Uterus (tissue), 4 donors: Measurements from ENCODE around the gene NAT10. TPM values are rescaled to one million over a fixed set of nuclear protein-coding genes. Genes with fewer than 3 reads are reported as not detected.

Source experiments
- DNase-seq, 2 donors: peaks; one replicate each; pipeline ENCODE4 v3.0.0-alpha.2; 2019 to 2020
- H3K27ac ChIP-seq, 2 donors: fragments of 200-600 bp; sonication (generic); 1 replicate in 1 of 2; 2 replicates in 1 of 2; pipeline ENCODE4 v1.5.1; 2016 to 2018
- H3K27me3 ChIP-seq, 2 donors: fragments of 200-600 bp; sonication (generic); one replicate each; pipeline ENCODE4 v1.5.1; 2018 to 2019; ENCODE audit warnings: control low read depth in 1 of 2
- H3K36me3 ChIP-seq, 2 donors: fragments of 200-600 bp; sonication (generic); one replicate each; pipeline ENCODE4 v1.5.1; 2019; ENCODE audit warnings: control low read depth in 1 of 2
- H3K4me1 ChIP-seq, 2 donors: fragments of 200-600 bp; sonication (generic); one replicate each; pipeline ENCODE4 v1.5.1; 2018 to 2019; ENCODE audit warnings: control low read depth in 1 of 2
- H3K4me3 ChIP-seq, 2 donors: fragments of 200-600 bp; sonication (generic); 1 replicate in 1 of 2; 2 replicates in 1 of 2; pipeline ENCODE4 v1.5.1; 2018 to 2019; ENCODE audit warnings: mild to moderate bottlenecking in 1 of 2
- H3K9me3 ChIP-seq, 2 donors: fragments of 200-600 bp; sonication (generic); one replicate each; pipeline ENCODE4 v1.5.1; 2019; ENCODE audit warnings: control low read depth in 1 of 2
- POLR2A ChIP-seq, 2 donors: fragments of 450-650 bp; IDR thresholded peaks; one replicate each; pipeline ENCODE4 v1.6.1; 2016; ENCODE audit warnings: antibody characterized with exemption in 2 of 2, mild to moderate bottlenecking in 1 of 2, moderate library complexity in 1 of 2
- intact Hi-C: fragments of 100-400 bp; cut with DNase I; formaldehyde crosslinking; loops from one replicate; pipeline ENCODE4 v1.15.1; 2023; ENCODE audit warnings: low total_unique reads
- total RNA-seq, 4 donors: library from RNA; depleted of rRNA in 3 of 4; stranded (reverse); fragments of >200 nt in 3 of 4; gene quantifications; one replicate each; pipeline versions ENCODE4 v1.1.0 to v1.2.4, GENCODE V29; 2014 to 2023
- TF ChIP-seq, protein P1 (sequence below), 4 experiments: fragments of 200-600 bp in 2 of 4; fragments of 450-650 bp in 2 of 4; sonication (generic) in 2 of 4; IDR thresholded peaks; one replicate each; pipeline ENCODE4 v1.5.1; 2016 to 2019; ENCODE audit warnings: antibody characterized with exemption in 4 of 4, mild to moderate bottlenecking in 2 of 4, moderate library complexity in 1 of 4
- donor health status: DM: yes; HTN: yes; CAD: no.

Gene NAT10
- total RNA-seq, 4 donors from 2014 or later = 18.5 to 54.0 (median 22.9) TPM

DNA sequence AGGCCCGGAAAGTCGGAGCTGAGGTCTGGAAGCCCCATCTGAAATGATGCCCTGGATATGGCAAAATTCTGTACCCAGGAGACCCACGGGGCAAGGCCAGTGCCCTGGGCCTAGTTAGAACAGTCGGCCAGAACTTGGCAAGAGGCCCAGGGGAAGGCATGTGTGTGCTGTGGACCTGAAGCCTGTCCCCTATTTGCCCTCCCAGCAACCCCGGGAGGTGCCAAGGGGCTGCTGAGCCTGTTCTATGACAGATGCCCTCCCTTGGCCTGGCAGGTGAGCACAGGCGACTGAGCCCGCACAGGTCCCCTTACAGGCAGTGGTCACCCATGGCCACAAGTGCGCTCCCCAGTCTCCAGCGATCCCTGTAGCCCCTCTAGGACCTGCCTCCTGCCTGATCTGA is 51.7 kb downstream of the NAT10 start:
- intact Hi-C loops = no loop called here
- no peaks in the 10 kb centered on the region for H3K36me3 ChIP-seq
- DNase-seq = no peak
- no peaks in the 10 kb centered on the region for H3K4me1 ChIP-seq
- TF ChIP-seq, protein P1, sequence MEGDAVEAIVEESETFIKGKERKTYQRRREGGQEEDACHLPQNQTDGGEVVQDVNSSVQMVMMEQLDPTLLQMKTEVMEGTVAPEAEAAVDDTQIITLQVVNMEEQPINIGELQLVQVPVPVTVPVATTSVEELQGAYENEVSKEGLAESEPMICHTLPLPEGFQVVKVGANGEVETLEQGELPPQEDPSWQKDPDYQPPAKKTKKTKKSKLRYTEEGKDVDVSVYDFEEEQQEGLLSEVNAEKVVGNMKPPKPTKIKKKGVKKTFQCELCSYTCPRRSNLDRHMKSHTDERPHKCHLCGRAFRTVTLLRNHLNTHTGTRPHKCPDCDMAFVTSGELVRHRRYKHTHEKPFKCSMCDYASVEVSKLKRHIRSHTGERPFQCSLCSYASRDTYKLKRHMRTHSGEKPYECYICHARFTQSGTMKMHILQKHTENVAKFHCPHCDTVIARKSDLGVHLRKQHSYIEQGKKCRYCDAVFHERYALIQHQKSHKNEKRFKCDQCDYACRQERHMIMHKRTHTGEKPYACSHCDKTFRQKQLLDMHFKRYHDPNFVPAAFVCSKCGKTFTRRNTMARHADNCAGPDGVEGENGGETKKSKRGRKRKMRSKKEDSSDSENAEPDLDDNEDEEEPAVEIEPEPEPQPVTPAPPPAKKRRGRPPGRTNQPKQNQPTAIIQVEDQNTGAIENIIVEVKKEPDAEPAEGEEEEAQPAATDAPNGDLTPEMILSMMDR (IDR thresholded peaks at IDR 0.05) = no peak
- no peak for TF ChIP-seq POLR2A (IDR thresholded peaks at IDR 0.05)
- no peaks in the 10 kb centered on the region for H3K9me3 ChIP-seq
- H3K27me3 ChIP-seq = no peaks in the 10 kb centered on the region
- H3K4me3 ChIP-seq = no peak overlapping the region
- H3K27ac ChIP-seq = no peak overlapping the region

DNA sequence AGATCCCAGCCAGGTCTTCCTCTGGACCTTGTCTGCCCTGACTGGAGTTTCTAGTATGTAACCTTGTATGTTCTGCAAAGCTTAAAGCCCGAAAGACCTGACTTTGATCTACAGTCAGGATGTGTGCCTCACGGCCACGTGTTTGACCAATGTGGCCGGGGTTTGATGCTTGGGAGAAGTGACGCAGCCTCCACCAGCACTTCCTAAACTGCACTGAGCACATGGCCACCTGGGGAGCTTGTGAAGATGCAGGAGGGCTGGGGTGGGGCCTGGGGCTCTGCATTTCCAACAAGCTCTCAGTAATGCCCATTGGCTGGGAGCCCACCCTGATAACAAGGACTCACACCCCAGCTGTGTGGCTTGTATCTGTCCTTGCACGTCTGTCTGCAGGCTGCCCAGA is 53.2 kb downstream of the NAT10 start:
- Histone ChIP-seq H3K4me1 (no peaks in the 10 kb centered on the region), H3K27ac (no peak overlapping the region), H3K36me3 (no peaks in the 10 kb centered on the region), H3K4me3 (no peak overlapping the region), H3K9me3 (no peaks in the 10 kb centered on the region), H3K27me3 (no peaks in the 10 kb centered on the region)
- TF ChIP-seq, protein P1 (IDR thresholded peaks at IDR 0.05) = no peak
- TF ChIP-seq POLR2A (IDR thresholded peaks at IDR 0.05) = no peak
- no peak for DNase-seq
- intact Hi-C loops = no loop called here

DNA sequence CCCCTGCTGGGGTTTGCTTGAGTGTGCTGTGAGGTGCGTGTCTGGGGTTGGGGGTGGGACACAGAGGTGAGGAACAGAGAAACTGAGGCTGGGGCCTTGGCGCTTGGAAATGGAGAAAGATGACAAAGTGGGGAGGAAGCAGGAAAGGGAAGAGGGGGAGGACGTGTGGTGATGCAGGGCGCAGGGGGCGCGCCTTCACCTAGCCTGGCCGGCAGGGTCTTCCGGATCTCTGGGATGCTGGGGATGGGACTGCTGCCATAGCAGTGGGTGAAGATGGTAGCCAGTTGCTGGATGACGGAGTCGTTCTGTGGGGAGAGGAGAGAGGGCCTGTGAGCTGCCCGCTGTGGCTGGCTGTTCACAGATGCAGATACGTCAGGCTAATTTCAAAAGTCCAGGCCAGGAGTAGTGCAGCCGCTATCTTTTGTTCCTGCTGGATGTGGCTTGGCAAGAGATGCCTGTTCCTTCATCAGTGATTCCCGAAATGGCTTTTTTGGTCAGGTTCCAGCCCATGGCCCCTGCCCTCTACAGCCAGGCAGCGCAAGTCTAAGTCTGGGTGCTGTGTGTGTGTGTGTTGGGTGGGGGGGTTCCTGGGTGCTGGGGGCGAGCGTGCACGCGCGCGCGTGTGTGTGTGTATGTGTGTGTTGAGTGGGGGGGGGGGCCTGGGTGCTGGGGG is 54.8 kb downstream of the NAT10 start:
- intact Hi-C loops = no loop called here
- Histone ChIP-seq H3K36me3 (no peaks in the 10 kb centered on the region), H3K27ac (no peak overlapping the region), H3K4me1 (no peaks in the 10 kb centered on the region), H3K27me3 (no peaks in the 10 kb centered on the region), H3K9me3 (no peaks in the 10 kb centered on the region), H3K4me3 (no peak overlapping the region)
- no peak for TF ChIP-seq POLR2A (IDR thresholded peaks at IDR 0.05)
- TF ChIP-seq, protein P1 (IDR thresholded peaks at IDR 0.05) = no peak
- DNase-seq = no peak

DNA sequence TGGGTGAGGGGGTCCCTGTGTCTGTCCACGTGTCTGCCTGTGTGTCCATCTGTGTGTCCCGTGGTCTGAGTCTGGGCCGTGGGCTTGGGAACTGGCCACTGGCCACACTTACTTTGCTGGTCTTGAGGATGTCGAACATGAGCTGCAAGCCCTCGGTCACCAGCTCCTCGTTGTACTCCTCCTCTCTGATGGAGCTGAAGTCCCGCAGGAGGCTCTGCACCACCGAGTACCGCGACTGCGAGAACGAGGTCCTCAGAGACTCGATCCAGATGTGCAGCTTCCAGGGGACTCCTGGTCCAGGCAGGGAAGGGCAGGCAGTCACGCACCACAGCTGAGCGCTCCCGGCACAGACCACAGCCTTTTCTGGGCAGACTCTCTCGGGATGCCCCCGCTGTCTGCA is 55.4 kb downstream of the NAT10 start:
- TF ChIP-seq, protein P1 (IDR thresholded peaks at IDR 0.05) = no peak
- TF ChIP-seq POLR2A (IDR thresholded peaks at IDR 0.05) = no peak
- no peaks in the 10 kb centered on the region for H3K9me3 ChIP-seq
- H3K27ac ChIP-seq = no peak overlapping the region
- no peaks in the 10 kb centered on the region for H3K4me1 ChIP-seq
- H3K36me3 ChIP-seq = no peaks in the 10 kb centered on the region
- DNase-seq = no peak
- intact Hi-C loops = no loop called here
- no peak overlapping the region for H3K4me3 ChIP-seq
- H3K27me3 ChIP-seq = no peaks in the 10 kb centered on the region

DNA sequence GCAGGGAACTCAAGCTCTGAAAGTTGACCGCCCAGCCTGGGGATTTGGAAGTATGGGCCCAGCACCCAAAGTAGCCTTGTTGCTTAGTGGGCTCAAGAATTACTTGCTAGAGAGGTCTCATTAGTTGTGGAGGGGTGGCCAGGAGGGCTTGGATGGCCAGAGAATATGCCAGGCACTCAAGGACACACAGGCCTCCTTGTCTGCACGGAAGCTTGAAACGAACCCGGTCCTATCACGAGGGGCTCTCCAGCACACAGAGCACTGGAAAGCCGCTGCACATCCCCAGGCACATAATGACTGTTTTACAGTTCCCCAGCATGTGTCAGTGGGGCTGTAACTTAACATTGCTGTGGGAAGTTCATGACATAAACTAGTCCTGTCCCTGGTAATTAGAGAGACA is 55.9 kb downstream of the NAT10 start:
- no peaks in the 10 kb centered on the region for H3K27me3 ChIP-seq
- no peaks in the 10 kb centered on the region for H3K9me3 ChIP-seq
- no peak for TF ChIP-seq POLR2A (IDR thresholded peaks at IDR 0.05)
- TF ChIP-seq, protein P1 (IDR thresholded peaks at IDR 0.05) = no peak
- no peak for DNase-seq
- no peaks in the 10 kb centered on the region for H3K36me3 ChIP-seq
- H3K4me3 ChIP-seq = no peak overlapping the region
- no peaks in the 10 kb centered on the region for H3K4me1 ChIP-seq
- intact Hi-C loops = no loop called here
- no peak overlapping the region for H3K27ac ChIP-seq
